DND-41 (cell line): ENCODE results near the gene CARM1.
"Not testable (repeated sequence)": the region's sequence is repeated elsewhere in the genome, so short reads cannot be mapped to it uniquely, and the experiment has no call there.

Source experiments
- ATAC-seq: fragments of 200-7000 bp; cut with Tn5 transposase; 3 replicates; pipeline ENCODE4 v1.9.1; 2021; ENCODE audit warnings: low read depth; ENCODE audit not compliant: insufficient read depth
- DNase-seq: peaks from one replicate; pipeline ENCODE4 v3.0.0-alpha.2; 2020
- H2AFZ ChIP-seq: 2 replicates; pipeline ENCODE4 v1.6.0; 2012; ENCODE audit warnings: low read depth, low read length
- H3K27ac ChIP-seq: 2 replicates; pipeline ENCODE4 v1.5.1; 2012; ENCODE audit warnings: low read length, inconsistent platforms
- H3K27me3 ChIP-seq: fragments of 200-600 bp; sonication (generic); 2 replicates; pipeline ENCODE4 v1.6.0; 2012; ENCODE audit warnings: low read length, mild to moderate bottlenecking, inconsistent platforms; ENCODE audit not compliant: insufficient read depth, poor library complexity
- H3K36me3 ChIP-seq: 2 replicates; pipeline ENCODE4 v1.5.1; 2012; ENCODE audit warnings: low read length, inconsistent platforms; ENCODE audit not compliant: insufficient read depth
- H3K4me1 ChIP-seq: 2 replicates; pipeline ENCODE4 v1.5.1; 2012; ENCODE audit warnings: mild to moderate bottlenecking, low read length; ENCODE audit not compliant: insufficient read depth
- H3K4me2 ChIP-seq: 2 replicates; pipeline ENCODE4 v1.6.0; 2012; ENCODE audit warnings: mild to moderate bottlenecking, moderate library complexity, low read length, inconsistent platforms; ENCODE audit not compliant: insufficient read depth
- H3K4me3 ChIP-seq, 2 experiments: fragments of 200-600 bp in 1 of 2; shearing (Covaris generic) in 1 of 2; 2 replicates each; pipeline ENCODE4 v1.5.1; 2012 to 2016; ENCODE audit warnings: inconsistent platforms in 2 of 2, low read length in 2 of 2, mild to moderate bottlenecking in 2 of 2, low read depth in 1 of 2, moderate library complexity in 1 of 2
- H3K79me2 ChIP-seq: 2 replicates; pipeline ENCODE4 v1.6.0; 2012; ENCODE audit warnings: low read length, inconsistent platforms; ENCODE audit not compliant: insufficient read depth
- H3K9ac ChIP-seq: 2 replicates; pipeline ENCODE4 v1.6.0; 2012; ENCODE audit warnings: low read depth, mild to moderate bottlenecking, inconsistent platforms, low read length, moderate library complexity
- H3K9me3 ChIP-seq: 2 replicates; pipeline ENCODE4 v1.5.1; 2012; ENCODE audit warnings: low read length, moderate library complexity, mild to moderate bottlenecking, inconsistent platforms; ENCODE audit not compliant: insufficient read depth, severe bottlenecking
- H4K20me1 ChIP-seq: 2 replicates; pipeline ENCODE4 v1.6.0; 2012; ENCODE audit warnings: low read length; ENCODE audit not compliant: insufficient read depth
- EZH2 ChIP-seq: IDR thresholded peaks from 3 replicates; pipeline ENCODE4 v1.6.1; 2012; ENCODE audit warnings: borderline replicate concordance, low read depth, mild to moderate bottlenecking, moderate library complexity, low read length, inconsistent platforms; ENCODE audit not compliant: severe bottlenecking
- TF ChIP-seq, protein P1 (sequence below): IDR thresholded peaks from 2 replicates; pipeline ENCODE4 v1.5.1; 2012; ENCODE audit warnings: borderline replicate concordance, low read length, moderate library complexity, mild to moderate bottlenecking; ENCODE audit not compliant: poor library complexity, severe bottlenecking; ENCODE audit errors: extremely low read depth

CARM1 gene

DNA sequence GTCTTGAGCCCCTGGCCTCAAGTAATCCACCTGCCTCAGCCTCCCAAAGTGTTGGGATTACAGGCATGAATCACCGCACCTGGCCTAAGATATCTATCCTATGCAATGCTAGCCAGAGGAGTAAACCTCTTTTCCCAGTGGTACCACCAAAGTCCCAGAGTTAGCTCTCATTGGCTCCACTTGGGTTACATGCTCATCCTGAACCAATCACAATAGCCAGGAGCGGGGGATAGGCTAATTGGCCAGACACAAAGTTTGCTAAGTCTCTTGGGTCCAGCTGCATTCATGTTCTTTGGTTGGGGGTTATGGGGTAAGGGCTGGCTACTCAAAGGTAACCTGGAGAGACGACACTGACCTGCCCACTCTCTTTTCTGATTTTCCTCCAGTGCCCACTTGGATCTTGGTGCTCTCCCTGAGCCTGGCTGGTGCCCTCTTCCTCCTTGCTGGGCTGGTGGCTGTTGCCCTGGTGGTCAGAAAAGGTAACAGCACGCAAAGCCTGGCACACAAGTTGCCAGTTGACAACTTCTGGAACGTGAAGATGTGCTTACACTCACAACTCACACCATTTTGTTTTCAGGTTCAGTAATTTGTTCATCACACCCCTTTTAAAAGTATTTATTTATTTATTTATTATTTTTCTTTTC lies 15.4 kb upstream of the CARM1 start:
- no peak overlapping the region for H3K27ac ChIP-seq
- peak; percentile 55 for DNase-seq
- H2AFZ ChIP-seq: no peak overlapping the region
- no peaks in the 10 kb centered on the region for H3K36me3 ChIP-seq
- H4K20me1 ChIP-seq: no peaks in the 10 kb centered on the region
- ATAC-seq: peak; percentile 65; the same call in 2 of the 3 replicates
- no peaks in the 10 kb centered on the region for H3K9me3 ChIP-seq
- no peak overlapping the region for H3K4me2 ChIP-seq
- TF ChIP-seq, protein P1, sequence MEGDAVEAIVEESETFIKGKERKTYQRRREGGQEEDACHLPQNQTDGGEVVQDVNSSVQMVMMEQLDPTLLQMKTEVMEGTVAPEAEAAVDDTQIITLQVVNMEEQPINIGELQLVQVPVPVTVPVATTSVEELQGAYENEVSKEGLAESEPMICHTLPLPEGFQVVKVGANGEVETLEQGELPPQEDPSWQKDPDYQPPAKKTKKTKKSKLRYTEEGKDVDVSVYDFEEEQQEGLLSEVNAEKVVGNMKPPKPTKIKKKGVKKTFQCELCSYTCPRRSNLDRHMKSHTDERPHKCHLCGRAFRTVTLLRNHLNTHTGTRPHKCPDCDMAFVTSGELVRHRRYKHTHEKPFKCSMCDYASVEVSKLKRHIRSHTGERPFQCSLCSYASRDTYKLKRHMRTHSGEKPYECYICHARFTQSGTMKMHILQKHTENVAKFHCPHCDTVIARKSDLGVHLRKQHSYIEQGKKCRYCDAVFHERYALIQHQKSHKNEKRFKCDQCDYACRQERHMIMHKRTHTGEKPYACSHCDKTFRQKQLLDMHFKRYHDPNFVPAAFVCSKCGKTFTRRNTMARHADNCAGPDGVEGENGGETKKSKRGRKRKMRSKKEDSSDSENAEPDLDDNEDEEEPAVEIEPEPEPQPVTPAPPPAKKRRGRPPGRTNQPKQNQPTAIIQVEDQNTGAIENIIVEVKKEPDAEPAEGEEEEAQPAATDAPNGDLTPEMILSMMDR: peak; percentile 70
- no peak for TF ChIP-seq EZH2
- H3K9ac ChIP-seq: no peak overlapping the region
- H3K27me3 ChIP-seq: no peaks in the 10 kb centered on the region
- no peaks in the 10 kb centered on the region for H3K79me2 ChIP-seq
- no peak overlapping the region for H3K4me3 ChIP-seq
- H3K4me1 ChIP-seq: no peaks in the 10 kb centered on the region

DNA sequence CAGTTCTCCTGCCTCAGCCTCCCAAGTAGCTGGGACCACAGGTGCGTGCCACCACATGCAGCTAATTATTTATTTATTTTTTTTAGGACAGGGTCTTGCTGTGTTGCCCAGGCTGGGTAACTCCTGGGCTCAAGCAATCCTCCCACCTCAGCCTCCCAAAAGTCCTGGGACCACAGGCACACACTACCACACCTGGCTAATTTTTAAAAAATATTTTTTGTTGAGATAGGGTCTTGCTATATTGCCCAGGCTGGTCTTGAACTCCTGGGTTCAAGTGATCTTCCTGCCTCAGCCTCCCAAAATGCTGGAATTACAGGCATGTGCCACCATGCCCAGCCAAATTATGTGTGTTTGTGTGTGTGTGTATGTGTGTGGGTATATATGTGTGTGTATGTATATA lies 14.5 kb upstream of the CARM1 start:
- not testable (repeated sequence) for ATAC-seq

DNA sequence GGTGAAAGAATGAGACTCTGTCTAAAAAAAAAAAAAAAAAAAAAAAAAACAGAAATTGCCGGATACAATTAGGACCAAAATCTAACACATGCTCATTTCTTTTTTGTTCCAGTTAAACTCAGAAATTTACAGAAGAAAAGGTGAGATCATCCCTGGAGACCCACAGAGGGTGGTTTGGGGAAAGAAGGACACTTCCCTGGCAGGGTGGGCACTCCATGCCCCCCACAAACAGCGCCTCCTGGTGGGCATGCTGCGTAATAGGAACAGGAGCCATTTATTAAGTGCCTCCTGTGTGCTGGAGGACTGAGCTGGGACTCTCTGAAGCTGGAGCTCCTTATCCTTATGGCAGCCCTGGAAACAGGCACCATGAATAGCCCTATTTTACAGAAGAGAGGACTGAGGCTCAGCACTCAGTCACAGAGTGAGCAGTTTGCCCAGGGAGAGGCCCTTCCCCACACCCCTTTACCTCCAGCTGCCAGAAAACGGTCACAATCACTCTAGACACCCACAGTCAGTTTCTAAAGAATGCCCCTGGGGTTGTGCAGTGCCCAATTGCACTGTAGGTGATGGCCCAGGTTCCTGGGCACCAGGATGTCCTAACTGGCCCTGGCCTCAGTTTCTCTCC lies 13.0 kb upstream of the CARM1 start:
- Histone ChIP-seq H3K9me3 (no peaks in the 10 kb centered on the region), H3K4me3 (no peak overlapping the region), H3K4me1 (no peaks in the 10 kb centered on the region), H3K36me3 (no peaks in the 10 kb centered on the region), H3K4me2 (no peak overlapping the region), H2AFZ (0 out of 2 replicates have a peak overlapping the region, but pooled peaks have one; percentile 4), H3K79me2 (no peaks in the 10 kb centered on the region), H3K9ac (no peak overlapping the region), H3K27ac (no peak overlapping the region), H4K20me1 (no peaks in the 10 kb centered on the region), H3K27me3 (no peaks in the 10 kb centered on the region)
- DNase-seq: peak; percentile 54
- TF ChIP-seq, protein P1: peak; percentile 87
- TF ChIP-seq EZH2: no peak
- peak; percentile 76 for ATAC-seq

More for the DNA sequence above, 14.5 kb upstream of the CARM1 start:
- DNase-seq, H3K4me3 ChIP-seq, H3K27ac ChIP-seq, H2AFZ ChIP-seq, H3K9me3 ChIP-seq, H3K36me3 ChIP-seq, H3K9ac ChIP-seq, H3K27me3 ChIP-seq, H4K20me1 ChIP-seq, H3K4me2 ChIP-seq, H3K4me1 ChIP-seq, H3K79me2 ChIP-seq: not testable (repeated sequence)

DNA sequence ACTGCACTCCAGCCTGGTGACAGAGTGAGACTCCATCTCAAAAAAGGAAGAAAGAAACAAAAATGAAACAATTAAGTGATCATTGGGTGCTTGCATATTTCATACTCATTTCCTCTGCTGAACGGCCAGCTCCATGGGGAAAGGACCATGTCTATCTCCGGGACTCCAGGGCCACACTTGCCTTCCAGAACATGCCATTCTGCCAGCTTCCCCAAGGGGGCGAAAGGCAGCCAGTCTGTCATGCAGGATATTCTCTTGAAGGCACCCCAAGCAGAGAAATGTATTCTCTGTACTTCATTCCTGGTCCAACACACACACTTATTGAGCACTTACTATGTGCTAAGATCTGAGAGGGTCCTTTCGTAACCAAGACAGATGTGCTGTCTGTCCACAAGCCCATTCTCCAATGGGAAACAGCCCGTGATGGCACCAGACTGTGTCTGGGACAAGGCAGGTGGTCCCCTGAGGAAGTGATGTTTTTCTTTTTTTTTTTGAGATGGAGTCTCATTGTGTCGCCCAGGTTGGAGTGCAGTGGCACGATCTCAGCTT lies 10.2 kb upstream of the CARM1 start:
- no peaks in the 10 kb centered on the region for H3K9me3 ChIP-seq
- no peaks in the 10 kb centered on the region for H3K27me3 ChIP-seq
- no peak overlapping the region for H3K27ac ChIP-seq
- no peaks in the 10 kb centered on the region for H3K79me2 ChIP-seq
- DNase-seq (peak; percentile 52), ATAC-seq (no peak)
- TF ChIP-seq, protein P1: peak; percentile 71
- no peak for TF ChIP-seq EZH2
- no peaks in the 10 kb centered on the region for H4K20me1 ChIP-seq
- no peak overlapping the region for H3K4me2 ChIP-seq
- H3K9ac ChIP-seq: no peak overlapping the region
- H3K4me1 ChIP-seq: peaks cover 10% of the 10 kb centered on the region
- H3K36me3 ChIP-seq: no peaks in the 10 kb centered on the region
- no peak overlapping the region for H3K4me3 ChIP-seq
- H2AFZ ChIP-seq: no peak overlapping the region
